MCF 10A (cell line): ENCODE measurements around the gene EIF2B5. TPM values are rescaled to one million over a fixed set of nuclear protein-coding genes. Genes with fewer than 3 reads are reported as not detected.

Source experiments
- BruUV-seq: library from RNA; stranded (reverse); fragments of 400-500 nt; replicated peaks from 2 replicates; lab custom pipeline; 2021; lab: Mats Ljungman, UMichigan
- CTCF ChIA-PET: fragments of 300-600 bp; sonication (Branson Sonifier 250); formaldehyde crosslinking; extraction: SDS; loops from one replicate; lab custom pipeline; 2021; ENCODE audit warnings: antibody characterized with exemption, inconsistent platforms; lab: Yijun Ruan, JAX
- POLR2A ChIA-PET: fragments of 300-600, 350-650 bp; sonication (Branson Sonifier 250); formaldehyde crosslinking; extraction: SDS; loops from one replicate; lab custom pipeline; 2020; ENCODE audit warnings: antibody characterized with exemption, inconsistent platforms; lab: Yijun Ruan, JAX
- DNase-seq: peaks from one replicate; pipeline ENCODE4 v3.0.0-alpha.2; 2018; ENCODE audit not compliant: unreplicated experiment
- H3K27ac Mint-ChIP-seq: one replicate; pipeline ENCODE4 v1.8.0; 2022; ENCODE audit warnings: mild to moderate bottlenecking, low read depth, mixed read lengths; ENCODE audit not compliant: unreplicated experiment
- H3K27me3 Mint-ChIP-seq: one replicate; pipeline ENCODE4 v1.8.0; 2022; ENCODE audit warnings: mixed read lengths; ENCODE audit not compliant: insufficient read depth, unreplicated experiment
- H3K36me3 Mint-ChIP-seq: one replicate; pipeline ENCODE4 v1.8.0; 2022; ENCODE audit warnings: mild to moderate bottlenecking, moderate library complexity, mixed read lengths; ENCODE audit not compliant: insufficient read depth, unreplicated experiment
- H3K4me1 Mint-ChIP-seq: one replicate; pipeline ENCODE4 v1.8.0; 2022; ENCODE audit warnings: mixed read lengths; ENCODE audit not compliant: insufficient read depth, unreplicated experiment
- H3K4me3 Mint-ChIP-seq: one replicate; pipeline ENCODE4 v1.8.0; 2022; ENCODE audit warnings: mild to moderate bottlenecking, moderate library complexity, mixed read lengths; ENCODE audit not compliant: unreplicated experiment
- H3K9me3 Mint-ChIP-seq: one replicate; pipeline ENCODE4 v1.8.0; 2022; ENCODE audit warnings: mixed read lengths; ENCODE audit not compliant: unreplicated experiment
- intact Hi-C: fragments of 100-400 bp; cut with micrococcal nuclease; formaldehyde crosslinking; loops from 2 replicates; pipeline ENCODE4 v1.14.1; 2022
- total RNA-seq: library from RNA; stranded (reverse); gene quantifications from 2 replicates; pipeline ENCODE4 v1.2.3, GENCODE V29; 2022
- TF ChIP-seq, protein P1 (sequence below): fragments of 200-600 bp; IDR thresholded peaks from one replicate; pipeline ENCODE4 v1.8.0; 2022; ENCODE audit warnings: antibody characterized with exemption, mild to moderate bottlenecking; ENCODE audit not compliant: unreplicated experiment

EIF2B5 gene
- total RNA-seq, 1 experiment from 2014 or later = 36.1 TPM

DNA sequence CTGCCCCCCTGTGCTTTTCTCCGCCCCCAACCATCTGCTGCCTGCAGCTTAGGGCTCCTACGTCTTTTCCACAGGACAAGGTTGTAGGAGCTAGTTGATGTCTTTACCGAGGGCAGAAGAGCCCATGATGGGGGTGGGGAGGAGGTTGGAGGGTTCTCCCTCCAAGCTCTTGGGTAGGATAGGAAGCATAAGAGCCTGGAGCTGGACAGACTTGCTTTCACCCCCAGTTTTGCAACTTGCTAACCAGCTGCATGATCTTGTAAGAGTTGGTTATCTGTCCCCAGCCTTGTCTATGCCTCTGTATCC is 51.7 kb downstream of the EIF2B5 start:
- no peak for DNase-seq
- H3K27me3 Mint-ChIP-seq = no peaks in the 10 kb centered on the region
- peaks cover 19% of the 10 kb centered on the region for H3K4me1 Mint-ChIP-seq
- TF ChIP-seq, protein P1, sequence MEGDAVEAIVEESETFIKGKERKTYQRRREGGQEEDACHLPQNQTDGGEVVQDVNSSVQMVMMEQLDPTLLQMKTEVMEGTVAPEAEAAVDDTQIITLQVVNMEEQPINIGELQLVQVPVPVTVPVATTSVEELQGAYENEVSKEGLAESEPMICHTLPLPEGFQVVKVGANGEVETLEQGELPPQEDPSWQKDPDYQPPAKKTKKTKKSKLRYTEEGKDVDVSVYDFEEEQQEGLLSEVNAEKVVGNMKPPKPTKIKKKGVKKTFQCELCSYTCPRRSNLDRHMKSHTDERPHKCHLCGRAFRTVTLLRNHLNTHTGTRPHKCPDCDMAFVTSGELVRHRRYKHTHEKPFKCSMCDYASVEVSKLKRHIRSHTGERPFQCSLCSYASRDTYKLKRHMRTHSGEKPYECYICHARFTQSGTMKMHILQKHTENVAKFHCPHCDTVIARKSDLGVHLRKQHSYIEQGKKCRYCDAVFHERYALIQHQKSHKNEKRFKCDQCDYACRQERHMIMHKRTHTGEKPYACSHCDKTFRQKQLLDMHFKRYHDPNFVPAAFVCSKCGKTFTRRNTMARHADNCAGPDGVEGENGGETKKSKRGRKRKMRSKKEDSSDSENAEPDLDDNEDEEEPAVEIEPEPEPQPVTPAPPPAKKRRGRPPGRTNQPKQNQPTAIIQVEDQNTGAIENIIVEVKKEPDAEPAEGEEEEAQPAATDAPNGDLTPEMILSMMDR = no peak
- BruUV-seq = no TSS peak
- H3K27ac Mint-ChIP-seq = peak overlapping the region; percentile 93
- CTCF ChIA-PET = interaction anchor here (0.9 to 1.2 kb wide), 2 partner anchors 55 to 63 kb away, joined by 4 to 5 read pairs; partner anchors contain the start of gene EEF1AKMT4
- H3K9me3 Mint-ChIP-seq = no peaks in the 10 kb centered on the region
- peak overlapping the region; percentile 95 for H3K4me3 Mint-ChIP-seq
- intact Hi-C loops = loop anchor here (1.0 to 5.0 kb wide), 3 partner anchors 50 to 292 kb away; partner anchors contain the start of genes EEF1AKMT4 and EIF2B5
- H3K36me3 Mint-ChIP-seq = peaks cover 77% of the 10 kb centered on the region
- POLR2A ChIA-PET = interaction anchor here (0.8 to 2.3 kb wide), 15 partner anchors 9 to 302 kb away, joined by 3 to 26 read pairs (median 6); partner anchors contain the start of genes ALG3, AP2M1, DVL3 and EEF1AKMT4

DNA sequence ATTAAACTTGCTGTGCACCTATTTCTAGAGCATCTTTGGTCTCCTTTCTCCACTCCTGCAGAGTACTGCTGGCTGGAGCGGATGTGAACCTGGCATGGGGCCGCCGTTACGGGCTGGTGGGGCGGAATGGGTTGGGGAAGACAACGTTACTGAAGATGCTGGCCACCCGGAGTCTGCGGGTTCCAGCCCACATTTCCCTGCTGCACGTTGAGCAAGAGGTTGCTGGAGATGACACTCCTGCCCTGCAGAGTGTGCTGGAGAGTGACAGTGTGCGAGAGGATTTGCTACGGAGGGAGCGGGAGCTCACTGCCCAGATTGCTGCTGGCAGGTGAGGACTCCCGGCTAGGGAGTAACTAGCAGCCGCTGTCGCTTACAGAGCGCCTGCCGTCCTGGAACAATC is 52.9 kb downstream of the EIF2B5 start:
- POLR2A ChIA-PET = interaction anchor here (0.6 kb wide), 1 partner anchor 212 kb away, joined by 4 read pairs; no protein-coding TSS in a partner anchor
- Mint-ChIP-seq H3K36me3 (peaks cover 81% of the 10 kb centered on the region), H3K9me3 (no peaks in the 10 kb centered on the region), H3K27me3 (no peaks in the 10 kb centered on the region), H3K27ac (no peak overlapping the region), H3K4me1 (peaks cover 19% of the 10 kb centered on the region), H3K4me3 (peak overlapping the region; percentile 95)
- no TSS peak for BruUV-seq
- intact Hi-C loops = loop anchor here (5.0 kb wide), 1 partner anchor 51 kb away; the partner anchor contains the start of gene EIF2B5
- no peak for DNase-seq
- CTCF ChIA-PET = interaction anchor here (0.9 kb wide), 1 partner anchor 1011 kb away, joined by 3 read pairs; no protein-coding TSS in a partner anchor
- TF ChIP-seq, protein P1 = no peak

DNA sequence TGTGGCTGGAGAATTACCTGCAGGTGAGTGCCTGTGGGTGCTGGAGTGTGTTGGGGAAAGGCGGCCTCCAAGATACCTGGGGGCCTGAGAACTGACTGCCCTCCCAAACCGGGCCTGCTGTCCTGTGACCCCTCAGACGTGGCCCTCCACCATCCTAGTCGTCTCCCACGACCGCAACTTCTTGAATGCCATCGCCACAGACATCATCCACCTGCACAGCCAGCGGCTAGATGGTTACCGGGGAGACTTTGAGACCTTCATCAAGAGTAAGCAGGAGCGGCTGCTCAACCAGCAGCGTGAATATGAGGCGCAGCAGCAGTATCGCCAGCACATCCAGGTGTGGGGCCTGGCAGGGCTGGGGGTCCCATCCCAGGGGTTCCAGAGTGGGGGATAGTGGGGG is 54.3 kb downstream of the EIF2B5 start:
- H3K9me3 Mint-ChIP-seq = no peaks in the 10 kb centered on the region
- H3K27ac Mint-ChIP-seq = no peak overlapping the region
- H3K27me3 Mint-ChIP-seq = no peaks in the 10 kb centered on the region
- no TSS peak for BruUV-seq
- peaks cover 19% of the 10 kb centered on the region for H3K4me1 Mint-ChIP-seq
- CTCF ChIA-PET = interaction anchor here (0.9 kb wide), 1 partner anchor 37 kb away, joined by 4 read pairs; no protein-coding TSS in a partner anchor
- POLR2A ChIA-PET = interaction anchor here (0.7 kb wide), 1 partner anchor 185 kb away, joined by 4 read pairs; no protein-coding TSS in a partner anchor
- no peak overlapping the region for H3K4me3 Mint-ChIP-seq
- intact Hi-C loops = loop anchor here (5.0 kb wide), 1 partner anchor 52 kb away; the partner anchor contains the start of gene EIF2B5
- TF ChIP-seq, protein P1 = no peak
- no peak for DNase-seq
- peaks cover 83% of the 10 kb centered on the region for H3K36me3 Mint-ChIP-seq

DNA sequence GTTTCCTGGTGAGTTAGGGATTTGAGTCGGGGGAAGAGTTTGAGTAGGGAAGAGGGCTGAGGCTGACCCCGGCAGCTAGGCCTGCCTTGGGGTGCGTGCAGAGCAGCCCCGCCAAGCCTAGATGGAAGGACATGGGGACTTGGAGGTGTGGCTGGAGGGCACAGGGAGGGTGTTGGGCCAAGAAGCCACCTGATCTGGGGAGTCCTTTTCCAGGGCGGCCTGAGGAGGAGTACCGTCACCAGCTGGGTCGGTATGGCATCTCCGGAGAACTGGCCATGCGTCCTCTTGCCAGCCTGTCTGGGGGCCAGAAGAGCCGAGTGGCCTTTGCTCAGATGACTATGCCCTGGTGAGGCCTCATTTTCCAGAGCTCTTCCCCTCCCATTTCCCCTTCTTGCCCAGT is 57.7 kb downstream of the EIF2B5 start:
- Mint-ChIP-seq H3K36me3 (peaks cover 80% of the 10 kb centered on the region), H3K4me1 (peaks cover 1% of the 10 kb centered on the region), H3K27ac (no peak overlapping the region), H3K9me3 (no peaks in the 10 kb centered on the region), H3K27me3 (no peaks in the 10 kb centered on the region), H3K4me3 (no peak overlapping the region)
- DNase-seq = no peak
- TF ChIP-seq, protein P1 = no peak
- BruUV-seq = no TSS peak
- ChIA-PET CTCF (no interaction called here), POLR2A (no interaction called here)
- intact Hi-C loops = no loop called here
